Loucy (cell line): ENCODE results near the gene ELAVL2.

ENCODE experiments used
- EZH2phosphoT487 ChIP-seq: fragments of 200-600 bp; IDR thresholded peaks from 2 replicates; pipeline ENCODE4 v1.6.1; 2018; ENCODE audit warnings: antibody characterized with exemption, mild to moderate bottlenecking, moderate library complexity, borderline replicate concordance
- TF ChIP-seq, protein P1 (sequence below): fragments of 200-600 bp; sonication (generic); conservative IDR thresholded peaks from 2 replicates; pipeline ENCODE4 v1.5.1; 2014; ENCODE audit warnings: mild to moderate bottlenecking, antibody characterized with exemption, low read length

DNA sequence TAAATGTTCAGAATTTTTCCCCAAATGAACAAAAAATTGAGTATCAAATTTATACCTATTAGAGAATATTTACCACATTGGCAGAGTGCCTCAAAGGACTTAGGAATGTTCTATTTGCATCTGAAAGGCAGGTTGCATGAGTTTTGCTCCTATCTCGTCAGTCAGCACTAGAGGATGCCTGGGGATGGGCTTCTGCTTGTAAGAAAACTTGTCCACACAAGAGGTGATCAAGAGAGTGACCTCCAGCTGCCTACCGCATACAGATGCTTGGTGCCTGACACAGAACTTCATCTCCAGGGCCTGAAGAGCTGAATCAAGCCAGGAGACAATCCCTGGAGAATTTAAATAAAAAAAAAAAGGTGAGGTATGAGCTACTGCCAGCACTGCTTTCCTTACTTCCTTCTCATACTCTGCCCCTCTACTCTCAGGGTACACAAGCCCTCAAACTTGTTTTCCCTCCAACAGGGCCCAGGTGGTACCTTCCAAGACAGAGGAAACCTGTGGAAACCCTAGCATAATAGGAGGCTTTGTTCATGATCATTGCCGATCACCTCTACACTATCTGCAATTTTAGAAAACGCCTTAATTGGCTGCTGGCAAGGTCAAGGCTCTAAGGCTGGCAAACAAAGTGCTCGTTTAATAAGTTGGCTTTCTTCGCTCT lies 166.6 kb downstream of the ELAVL2 start:
- TF ChIP-seq, protein P1, sequence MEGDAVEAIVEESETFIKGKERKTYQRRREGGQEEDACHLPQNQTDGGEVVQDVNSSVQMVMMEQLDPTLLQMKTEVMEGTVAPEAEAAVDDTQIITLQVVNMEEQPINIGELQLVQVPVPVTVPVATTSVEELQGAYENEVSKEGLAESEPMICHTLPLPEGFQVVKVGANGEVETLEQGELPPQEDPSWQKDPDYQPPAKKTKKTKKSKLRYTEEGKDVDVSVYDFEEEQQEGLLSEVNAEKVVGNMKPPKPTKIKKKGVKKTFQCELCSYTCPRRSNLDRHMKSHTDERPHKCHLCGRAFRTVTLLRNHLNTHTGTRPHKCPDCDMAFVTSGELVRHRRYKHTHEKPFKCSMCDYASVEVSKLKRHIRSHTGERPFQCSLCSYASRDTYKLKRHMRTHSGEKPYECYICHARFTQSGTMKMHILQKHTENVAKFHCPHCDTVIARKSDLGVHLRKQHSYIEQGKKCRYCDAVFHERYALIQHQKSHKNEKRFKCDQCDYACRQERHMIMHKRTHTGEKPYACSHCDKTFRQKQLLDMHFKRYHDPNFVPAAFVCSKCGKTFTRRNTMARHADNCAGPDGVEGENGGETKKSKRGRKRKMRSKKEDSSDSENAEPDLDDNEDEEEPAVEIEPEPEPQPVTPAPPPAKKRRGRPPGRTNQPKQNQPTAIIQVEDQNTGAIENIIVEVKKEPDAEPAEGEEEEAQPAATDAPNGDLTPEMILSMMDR, result no peak
- no peak for TF ChIP-seq EZH2phosphoT487
